Activated T-helper 1 cell treated with anti-CD3 and anti-CD28 coated beads, Interleukin-12 subunit alpha, Interleukin-12 subunit beta, Interleukin-2, Interleukin-4 antibody, amounts not matched to agents 30 ng/mL and 10 ng/mL and 1 ng/mL, durations not matched to agents 14 hours and 24 hours and 36 hours (primary cell): ENCODE measurements around the gene OSBP2. TPM values are rescaled to one million over a fixed set of nuclear protein-coding genes. Genes with fewer than 3 reads are reported as not detected.

Experiments
- DNase-seq: peaks from one replicate; pipeline ENCODE4 v3.0.0; 2021; ENCODE audit warnings: low spot score
- H3K27ac Mint-ChIP-seq: one replicate; pipeline ENCODE4 v1.8.0; 2021; ENCODE audit warnings: mild to moderate bottlenecking, mixed read lengths
- H3K27me3 Mint-ChIP-seq: one replicate; pipeline ENCODE4 v1.8.0; 2022; ENCODE audit warnings: mild to moderate bottlenecking, moderate library complexity, mixed read lengths; ENCODE audit not compliant: insufficient read depth
- H3K36me3 Mint-ChIP-seq: one replicate; pipeline ENCODE4 v1.8.0; 2021; ENCODE audit warnings: low read depth, mixed read lengths
- H3K4me1 Mint-ChIP-seq: one replicate; pipeline ENCODE4 v1.8.0; 2021; ENCODE audit warnings: low read depth, mixed read lengths
- H3K4me3 Mint-ChIP-seq: one replicate; pipeline ENCODE4 v1.8.0; 2021; ENCODE audit warnings: mild to moderate bottlenecking, moderate library complexity, mixed read lengths
- H3K9me3 Mint-ChIP-seq: one replicate; pipeline ENCODE4 v1.8.0; 2021; ENCODE audit warnings: mixed read lengths
- intact Hi-C: fragments of 100-400 bp; cut with micrococcal nuclease; formaldehyde crosslinking; loops from one replicate; pipeline ENCODE4 v1.15.1; 2024
- total RNA-seq: library from RNA; stranded (reverse); gene quantifications from 2 replicates; pipeline ENCODE4 v1.2.3, GENCODE V29; 2022

Gene OSBP2
- total RNA-seq, 1 donor from 2014 or later, result 1.6 TPM

- Mint-ChIP-seq H3K4me1 (no peaks in the 10 kb centered on the region), H3K27ac (no peak overlapping the region), H3K36me3 (no peaks in the 10 kb centered on the region), H3K4me3 (no peak overlapping the region), H3K27me3 (peaks cover 6% of the 10 kb centered on the region), H3K9me3 (no peaks in the 10 kb centered on the region)
- no peak for DNase-seq
- intact Hi-C loops, result no loop called here
Observed at GRCh38 chr22:30685178-30685577, 9.5 kb upstream of the OSBP2 start.

GRCh38 chr22:30687358-30687757, 7.3 kb upstream of the OSBP2 start:
- H3K4me3 Mint-ChIP-seq, result no peak overlapping the region
- DNase-seq, result no peak
- intact Hi-C loops, result no loop called here
- H3K27ac Mint-ChIP-seq, result no peak overlapping the region
- no peaks in the 10 kb centered on the region for H3K36me3 Mint-ChIP-seq
- H3K4me1 Mint-ChIP-seq, result no peaks in the 10 kb centered on the region
- no peaks in the 10 kb centered on the region for H3K9me3 Mint-ChIP-seq
- peaks cover 6% of the 10 kb centered on the region for H3K27me3 Mint-ChIP-seq

- DNase-seq, result no peak
- Mint-ChIP-seq H3K36me3 (no peaks in the 10 kb centered on the region), H3K27ac (no peak overlapping the region), H3K27me3 (no peaks in the 10 kb centered on the region), H3K4me3 (no peak overlapping the region), H3K9me3 (no peaks in the 10 kb centered on the region), H3K4me1 (peaks cover 11% of the 10 kb centered on the region)
- intact Hi-C loops, result no loop called here
Observed at GRCh38 chr22:30689622-30690021, 5.1 kb upstream of the OSBP2 start.

- Mint-ChIP-seq H3K4me1 (peaks cover 21% of the 10 kb centered on the region), H3K4me3 (no peak overlapping the region), H3K27me3 (peaks cover 7% of the 10 kb centered on the region), H3K36me3 (no peaks in the 10 kb centered on the region), H3K27ac (no peak overlapping the region), H3K9me3 (no peaks in the 10 kb centered on the region)
- intact Hi-C loops, result no loop called here
- no peak for DNase-seq
Observed at GRCh38 chr22:30691204-30691603, 3.5 kb upstream of the OSBP2 start.

- peak; percentile 44 for DNase-seq
- peak overlapping the region; percentile 88 for H3K4me3 Mint-ChIP-seq
- peaks cover 11% of the 10 kb centered on the region for H3K27me3 Mint-ChIP-seq
- no peak overlapping the region for H3K27ac Mint-ChIP-seq
- H3K36me3 Mint-ChIP-seq, result no peaks in the 10 kb centered on the region
- H3K4me1 Mint-ChIP-seq, result peaks cover 21% of the 10 kb centered on the region
- intact Hi-C loops, result loop anchor here (1.0 kb wide), 5 partner anchors 27 to 61 kb away; partner anchors contain the start of gene DUSP18
- no peaks in the 10 kb centered on the region for H3K9me3 Mint-ChIP-seq
Observed at GRCh38 chr22:30694171-30694639, 469 bp upstream of the OSBP2 start.

GRCh38 chr22:30695351-30695851, 727 bp downstream of the OSBP2 start:
- no peak for DNase-seq
- no peaks in the 10 kb centered on the region for H3K9me3 Mint-ChIP-seq
- H3K27me3 Mint-ChIP-seq, result peaks cover 11% of the 10 kb centered on the region
- no peaks in the 10 kb centered on the region for H3K36me3 Mint-ChIP-seq
- intact Hi-C loops, result no loop called here
- peak overlapping the region; percentile 63 for H3K27ac Mint-ChIP-seq
- H3K4me1 Mint-ChIP-seq, result peaks cover 21% of the 10 kb centered on the region
- H3K4me3 Mint-ChIP-seq, result peak overlapping the region; percentile 80

GRCh38 chr22:30695871-30696655, 1.4 kb downstream of the OSBP2 start:
- intact Hi-C loops, result no loop called here
- Mint-ChIP-seq H3K9me3 (no peaks in the 10 kb centered on the region), H3K27ac (peak overlapping the region; percentile 63), H3K27me3 (peaks cover 11% of the 10 kb centered on the region), H3K36me3 (no peaks in the 10 kb centered on the region), H3K4me3 (peak overlapping the region; percentile 80), H3K4me1 (peaks cover 21% of the 10 kb centered on the region)
- no peak for DNase-seq

GRCh38 chr22:30697975-30698374, 3.3 kb downstream of the OSBP2 start:
- Mint-ChIP-seq H3K9me3 (no peaks in the 10 kb centered on the region), H3K27ac (no peak overlapping the region), H3K4me1 (peaks cover 26% of the 10 kb centered on the region), H3K4me3 (no peak overlapping the region), H3K27me3 (peaks cover 11% of the 10 kb centered on the region), H3K36me3 (no peaks in the 10 kb centered on the region)
- intact Hi-C loops, result no loop called here
- no peak for DNase-seq

GRCh38 chr22:30701872-30702271, 7.2 kb downstream of the OSBP2 start:
- Mint-ChIP-seq H3K27ac (no peak overlapping the region), H3K9me3 (no peaks in the 10 kb centered on the region), H3K4me3 (no peak overlapping the region), H3K4me1 (peaks cover 21% of the 10 kb centered on the region), H3K36me3 (no peaks in the 10 kb centered on the region), H3K27me3 (peaks cover 2% of the 10 kb centered on the region)
- intact Hi-C loops, result no loop called here
- no peak for DNase-seq

GRCh38 chr22:30702856-30703255, 8.2 kb downstream of the OSBP2 start:
- H3K9me3 Mint-ChIP-seq, result no peaks in the 10 kb centered on the region
- no peak for DNase-seq
- no peaks in the 10 kb centered on the region for H3K36me3 Mint-ChIP-seq
- no peak overlapping the region for H3K4me3 Mint-ChIP-seq
- H3K27me3 Mint-ChIP-seq, result peaks cover 2% of the 10 kb centered on the region
- H3K27ac Mint-ChIP-seq, result no peak overlapping the region
- peaks cover 22% of the 10 kb centered on the region for H3K4me1 Mint-ChIP-seq
- intact Hi-C loops, result no loop called here

GRCh38 chr22:30704978-30705377, 10.3 kb downstream of the OSBP2 start:
- Mint-ChIP-seq H3K9me3 (peaks cover 4% of the 10 kb centered on the region), H3K27me3 (no peaks in the 10 kb centered on the region), H3K4me1 (peaks cover 26% of the 10 kb centered on the region), H3K27ac (no peak overlapping the region), H3K36me3 (peaks cover 1% of the 10 kb centered on the region), H3K4me3 (no peak overlapping the region)
- intact Hi-C loops, result loop anchor here (5.0 kb wide), 1 partner anchor 63 kb away; no protein-coding TSS in a partner anchor
- DNase-seq, result no peak

GRCh38 chr22:30705710-30706651, 11.3 kb downstream of the OSBP2 start:
- intact Hi-C loops, result loop anchor here (5.0 kb wide), 1 partner anchor 64 kb away; no protein-coding TSS in a partner anchor
- Mint-ChIP-seq H3K4me3 (no peak overlapping the region), H3K27me3 (no peaks in the 10 kb centered on the region), H3K4me1 (peaks cover 31% of the 10 kb centered on the region), H3K36me3 (peaks cover 1% of the 10 kb centered on the region), H3K27ac (peak overlapping the region; percentile 41), H3K9me3 (peaks cover 4% of the 10 kb centered on the region)
- DNase-seq, result no peak
